ENCODE results near the gene NEK2.
"Not testable (repeated sequence)": the region's sequence is repeated elsewhere in the genome, so short reads cannot be mapped to it uniquely, and the experiment has no call there.

The NEK2 gene

GRCh38 chr1:211632117-211632807, 43.2 kb downstream of the NEK2 start:
- no peak for DNase-seq

GRCh38 chr1:211631168-211631567, 44.3 kb downstream of the NEK2 start:
- no peak for DNase-seq

- no peak for DNase-seq
These were observed 45.0 kb downstream of the NEK2 start for GRCh38 chr1:211630236-211631081.

- no peak for DNase-seq
These were observed 47.0 kb downstream of the NEK2 start for GRCh38 chr1:211628417-211628816.

- DNase-seq, result no peak
These were observed 48.2 kb downstream of the NEK2 start for GRCh38 chr1:211627259-211627658.

GRCh38 chr1:211625866-211626265, 49.6 kb downstream of the NEK2 start:
- not testable (repeated sequence) for DNase-seq

- DNase-seq, result no peak
These were observed 50.4 kb downstream of the NEK2 start for GRCh38 chr1:211625040-211625439.

GRCh38 chr1:211623515-211623914, 51.9 kb downstream of the NEK2 start:
- DNase-seq, result no peak

GRCh38 chr1:211621447-211622198, 53.8 kb downstream of the NEK2 start:
- no peak for DNase-seq

- no peak for DNase-seq
These were observed 55.3 kb downstream of the NEK2 start for GRCh38 chr1:211620097-211620496.

- DNase-seq, result no peak
These were observed 56.1 kb downstream of the NEK2 start for GRCh38 chr1:211619033-211619996.

- DNase-seq, result no peak
These were observed 58.5 kb downstream of the NEK2 start for GRCh38 chr1:211616965-211617297.

GRCh38 chr1:211616231-211616964, 59.0 kb downstream of the NEK2 start:
- DNase-seq, result no peak

GRCh38 chr1:211614615-211615014, 60.8 kb downstream of the NEK2 start:
- no peak for DNase-seq

GRCh38 chr1:211613951-211614350, 61.5 kb downstream of the NEK2 start:
- no peak for DNase-seq

GRCh38 chr1:211613108-211613947, 62.1 kb downstream of the NEK2 start:
- DNase-seq, result no peak

GRCh38 chr1:211612786-211613107, 62.7 kb downstream of the NEK2 start:
- DNase-seq, result no peak
